ENCODE results near the gene ECE1.

ECE1 gene

GRCh38 chr1:21312407-21312992, 22.2 kb upstream of the ECE1 start:
- no peak for DNase-seq
- in situ Hi-C loops (cut with MboI; ENCODE audit: low pct_unique_long_range_greater_than_20kb, low sequenced_read_pairs): no loop called here

DNA sequence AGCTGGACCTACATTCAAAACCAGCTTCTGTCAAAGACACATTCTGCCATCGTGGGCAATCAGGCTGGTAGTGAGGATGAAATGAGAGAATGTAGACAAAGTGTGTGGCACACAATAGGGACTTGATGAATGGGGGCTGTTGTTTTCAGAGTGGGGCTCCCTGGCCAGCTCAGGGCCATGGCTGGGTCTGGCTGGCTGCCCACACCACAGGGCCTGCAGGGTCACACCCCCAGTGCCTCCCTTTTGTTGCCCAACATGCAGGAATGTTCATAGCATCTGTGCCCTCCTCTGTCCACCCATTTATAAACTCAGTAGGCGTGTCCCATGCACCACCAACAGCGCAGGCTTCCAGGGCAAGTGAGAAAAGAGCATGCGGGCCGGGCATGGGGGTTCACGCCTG, 20.8 kb upstream of the ECE1 start:
- DNase-seq: no peak
- in situ Hi-C loops (cut with MboI; ENCODE audit: low pct_unique_long_range_greater_than_20kb, low sequenced_read_pairs): no loop called here

DNA sequence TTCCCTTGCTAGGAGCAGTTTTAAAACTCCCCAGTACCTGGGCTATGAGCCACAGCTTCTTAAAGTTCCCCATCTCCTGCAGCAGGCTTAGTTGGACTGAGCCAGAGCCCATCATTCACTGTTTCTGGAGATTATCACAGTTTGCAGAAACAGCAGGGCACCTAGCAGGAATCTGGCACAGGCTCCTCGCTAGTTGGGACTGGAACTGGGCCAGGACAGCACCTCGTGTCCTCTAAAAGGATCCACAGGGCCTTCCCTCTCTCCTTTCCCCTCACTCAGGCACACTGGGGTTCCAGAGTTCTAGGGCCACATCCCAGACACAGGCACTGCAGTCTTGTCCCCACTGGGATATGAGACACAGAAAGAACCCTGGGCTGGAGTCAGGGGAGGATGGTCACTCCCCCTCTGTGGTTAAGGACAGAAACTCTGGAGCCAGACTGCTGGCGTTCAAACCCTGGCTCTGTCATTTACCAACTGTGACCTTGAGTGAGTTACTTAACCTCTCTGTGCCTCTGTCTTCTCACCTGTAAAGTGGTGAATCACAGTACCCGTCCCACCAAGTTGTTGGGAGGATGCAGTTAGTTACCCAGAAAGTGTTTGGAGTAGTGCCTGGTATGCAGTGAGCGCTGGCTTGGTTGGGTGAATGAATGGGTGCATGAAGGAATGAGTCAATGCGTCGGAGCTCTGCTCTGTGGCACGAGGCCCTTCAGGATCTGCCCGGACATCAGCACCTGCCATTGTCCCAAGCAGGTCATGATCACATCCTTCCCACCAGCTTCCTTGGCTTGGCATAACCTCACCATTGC, 18.8 kb upstream of the ECE1 start:
- in situ Hi-C loops (cut with MboI; ENCODE audit: low pct_unique_long_range_greater_than_20kb, low sequenced_read_pairs): no loop called here
- no peak for DNase-seq

GRCh38 chr1:21308330-21308729, 18.1 kb upstream of the ECE1 start:
- in situ Hi-C loops (cut with MboI; ENCODE audit: low pct_unique_long_range_greater_than_20kb, low sequenced_read_pairs): no loop called here
- DNase-seq: no peak

DNA sequence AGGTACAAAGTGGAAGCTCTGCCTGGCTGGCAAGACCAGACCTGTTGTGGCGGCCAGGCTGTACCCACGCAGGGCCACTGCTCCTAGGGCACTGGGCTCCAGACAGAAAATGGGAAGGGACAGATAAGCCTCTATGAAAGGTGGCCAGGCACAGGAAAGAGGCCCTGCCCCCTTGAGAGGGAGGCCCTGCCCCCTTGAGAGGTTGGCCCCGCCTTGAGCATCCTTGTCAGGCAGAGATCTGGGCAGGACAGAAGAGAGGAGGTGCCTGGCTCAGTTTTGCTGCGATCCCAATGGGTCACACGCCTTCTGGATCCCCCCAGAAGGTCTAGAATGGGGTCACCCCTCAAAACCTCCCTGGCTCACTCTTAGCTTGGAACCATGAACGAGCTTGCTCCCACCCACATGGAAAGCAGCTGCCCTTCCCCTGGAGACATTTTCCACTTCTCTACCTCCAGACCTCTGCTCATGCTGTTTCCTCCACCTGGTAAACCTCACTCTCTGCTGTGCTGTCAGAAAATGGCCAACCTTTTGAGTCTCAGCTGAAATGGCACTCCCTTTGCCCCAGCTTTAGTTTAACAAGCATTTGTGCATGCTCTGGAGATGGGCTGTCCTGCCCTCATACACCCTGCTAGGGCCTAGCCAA, 17.5 kb upstream of the ECE1 start:
- DNase-seq: no peak

GRCh38 chr1:21307210-21307609, 16.9 kb upstream of the ECE1 start:
- in situ Hi-C loops (cut with MboI; ENCODE audit: low pct_unique_long_range_greater_than_20kb, low sequenced_read_pairs): no loop called here
- DNase-seq: no peak

More for the DNA sequence above, 17.5 kb upstream of the ECE1 start:
- in situ Hi-C loops (cut with MboI; ENCODE audit: low pct_unique_long_range_greater_than_20kb, low sequenced_read_pairs): no loop called here

DNA sequence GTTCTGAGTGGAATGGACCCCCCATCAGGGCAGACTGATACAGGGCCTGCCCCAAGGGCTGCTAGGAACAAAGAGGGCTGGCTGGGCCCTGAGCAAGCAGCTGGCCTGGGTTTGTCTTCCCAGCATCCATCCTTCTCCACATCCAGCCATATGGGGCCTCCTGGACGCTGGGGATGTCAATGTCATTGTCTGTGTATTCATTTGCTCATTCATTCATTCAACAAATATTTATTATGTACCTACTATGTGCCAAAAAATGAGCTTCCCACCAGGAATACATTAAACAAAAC, 15.6 kb upstream of the ECE1 start:
- in situ Hi-C loops (cut with MboI; ENCODE audit: low pct_unique_long_range_greater_than_20kb, low sequenced_read_pairs): no loop called here
- no peak for DNase-seq

DNA sequence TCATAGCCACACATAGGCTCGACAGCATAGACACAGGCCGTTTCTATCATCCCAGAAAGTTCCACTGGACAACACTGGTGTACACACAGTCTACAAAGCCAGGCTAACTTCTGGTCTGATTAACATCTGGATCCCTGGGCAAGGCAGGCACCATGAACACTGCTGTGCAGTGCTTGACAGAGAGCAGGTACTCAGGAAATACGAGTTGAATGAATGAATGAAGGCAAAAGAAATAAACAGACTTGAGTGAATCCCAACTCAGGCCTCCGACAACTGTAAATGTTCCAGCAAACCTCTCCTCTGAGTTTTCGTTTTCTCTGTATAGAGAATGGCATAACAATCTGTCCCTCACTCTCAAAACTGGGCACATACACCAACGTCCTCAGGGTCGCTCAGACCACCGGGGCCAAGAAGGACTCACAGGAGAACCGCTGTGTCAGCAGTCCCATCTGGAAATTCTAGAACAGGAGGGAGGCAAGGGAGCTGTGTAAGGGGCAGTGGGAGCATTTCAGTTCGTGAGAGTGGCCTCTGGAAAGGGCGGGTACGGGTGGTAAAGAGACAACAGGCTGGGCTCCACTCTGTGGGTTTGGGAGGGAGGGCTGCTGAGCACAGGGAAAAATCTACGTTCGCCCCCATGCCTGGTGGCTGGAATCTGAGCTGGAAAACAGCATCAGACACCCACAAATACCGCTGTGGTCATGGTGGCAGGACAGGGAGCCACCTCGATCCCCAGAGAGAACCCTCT, 15.1 kb upstream of the ECE1 start:
- in situ Hi-C loops (cut with MboI; ENCODE audit: low pct_unique_long_range_greater_than_20kb, low sequenced_read_pairs): no loop called here
- no peak for DNase-seq

DNA sequence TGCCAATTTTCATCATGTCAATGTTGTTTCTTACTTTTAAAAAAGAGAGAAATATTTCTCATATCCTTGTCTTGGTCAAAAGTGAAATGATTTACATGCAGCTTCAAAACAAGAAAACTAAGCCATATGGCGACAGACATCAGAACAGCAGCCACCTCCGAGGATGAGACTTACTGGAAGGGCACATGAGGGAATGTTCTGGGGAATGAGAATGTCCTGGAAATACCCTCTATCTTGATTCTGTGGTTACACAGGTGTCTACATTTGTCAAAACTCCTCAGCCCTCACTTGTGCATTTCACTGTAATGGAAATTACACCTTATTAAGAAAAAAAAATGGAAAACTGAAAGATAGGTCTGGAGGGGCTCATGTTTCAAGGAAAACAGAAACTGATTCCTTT, 14.2 kb upstream of the ECE1 start:
- DNase-seq: no peak
- in situ Hi-C loops (cut with MboI; ENCODE audit: low pct_unique_long_range_greater_than_20kb, low sequenced_read_pairs): no loop called here

- in situ Hi-C loops (cut with MboI; ENCODE audit: low pct_unique_long_range_greater_than_20kb, low sequenced_read_pairs): no loop called here
- no peak for DNase-seq
Measured at GRCh38 chr1:21302747-21303715, 12.8 kb upstream of the ECE1 start.

DNA sequence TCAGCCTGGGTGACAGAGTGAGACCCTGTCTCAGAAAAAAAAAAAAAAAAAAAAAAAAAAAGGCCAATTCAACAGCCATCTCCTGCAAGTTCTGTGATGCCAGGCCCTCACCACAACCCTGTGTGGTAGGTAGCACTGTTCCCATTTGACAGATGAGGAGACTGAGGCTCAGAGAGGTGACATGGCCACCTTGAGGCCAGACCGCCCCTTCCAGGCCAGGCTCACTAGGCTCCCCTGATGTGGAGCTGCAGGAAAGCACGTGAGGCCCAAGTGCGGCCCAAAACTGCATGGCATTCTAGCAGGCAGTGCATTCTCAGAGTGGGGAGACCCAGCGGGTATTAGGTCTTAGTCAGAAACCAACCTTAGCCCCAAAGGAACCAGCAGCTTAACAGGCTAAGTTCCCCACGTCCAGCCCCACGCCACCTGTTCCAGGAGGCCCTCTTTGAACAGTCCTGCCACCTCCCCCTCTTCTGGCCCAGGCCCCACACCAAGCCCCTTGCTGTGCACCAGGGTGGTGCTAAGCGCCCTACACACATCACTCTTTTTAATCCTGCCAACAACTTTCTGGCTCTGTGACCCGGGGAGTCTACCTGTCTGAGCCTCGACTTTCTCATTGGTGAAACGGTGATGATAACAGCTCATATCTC, 11.7 kb upstream of the ECE1 start:
- DNase-seq: no peak
- in situ Hi-C loops (cut with MboI; ENCODE audit: low pct_unique_long_range_greater_than_20kb, low sequenced_read_pairs): no loop called here

- DNase-seq: no peak
- in situ Hi-C loops (cut with MboI; ENCODE audit: low pct_unique_long_range_greater_than_20kb, low sequenced_read_pairs): no loop called here
Measured at GRCh38 chr1:21300774-21301173, 10.5 kb upstream of the ECE1 start.

GRCh38 chr1:21299780-21300395, 9.6 kb upstream of the ECE1 start:
- in situ Hi-C loops (cut with MboI; ENCODE audit: low pct_unique_long_range_greater_than_20kb, low sequenced_read_pairs): no loop called here
- peak; percentile 58 for DNase-seq

GRCh38 chr1:21298981-21299391, 8.7 kb upstream of the ECE1 start:
- no peak for DNase-seq
- in situ Hi-C loops (cut with MboI; ENCODE audit: low pct_unique_long_range_greater_than_20kb, low sequenced_read_pairs): no loop called here

- in situ Hi-C loops (cut with MboI; ENCODE audit: low pct_unique_long_range_greater_than_20kb, low sequenced_read_pairs): no loop called here
- no peak for DNase-seq
Measured at GRCh38 chr1:21297975-21298374, 7.7 kb upstream of the ECE1 start.

DNA sequence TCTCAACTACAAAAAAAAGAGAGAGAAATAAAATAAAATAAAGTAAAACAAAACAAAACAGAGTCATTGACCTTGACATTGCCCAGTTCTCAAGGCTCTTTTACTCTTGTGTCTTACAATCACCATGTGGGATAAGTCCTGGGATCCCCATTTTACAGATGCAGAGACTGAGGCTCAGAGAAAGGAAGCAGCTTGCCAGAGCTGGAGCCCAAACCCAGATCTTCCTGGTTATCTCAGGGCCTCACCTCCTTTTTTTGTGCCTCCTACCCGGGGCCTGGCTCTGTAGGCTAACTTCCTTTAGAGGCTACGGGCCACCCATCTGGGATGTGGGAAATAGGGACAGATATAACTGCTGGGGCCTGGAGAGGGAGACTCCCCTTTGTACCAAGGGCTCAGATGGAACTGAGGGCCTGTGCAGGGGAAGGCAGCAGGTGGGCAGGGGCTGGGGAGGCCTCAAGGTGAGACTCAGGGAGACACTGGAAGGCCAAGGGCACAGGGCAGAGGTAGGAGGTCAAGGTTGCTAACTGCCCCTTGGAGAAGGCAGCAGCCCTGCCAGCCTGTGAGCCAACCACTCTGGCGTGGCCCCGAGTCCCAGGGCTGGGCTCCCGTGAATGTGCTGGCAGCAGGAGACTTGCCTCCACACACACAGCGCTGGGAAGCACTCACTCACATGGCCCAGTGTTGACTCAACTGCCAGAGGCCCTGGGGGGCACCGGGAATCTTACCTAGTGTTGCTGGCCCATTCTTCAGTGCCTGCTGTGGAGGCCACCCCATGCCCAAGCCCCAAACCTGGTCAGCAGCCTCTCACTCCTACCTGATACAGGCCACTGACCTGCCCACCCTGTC, 6.5 kb upstream of the ECE1 start:
- in situ Hi-C loops (cut with MboI; ENCODE audit: low pct_unique_long_range_greater_than_20kb, low sequenced_read_pairs): no loop called here
- no peak for DNase-seq

GRCh38 chr1:21295545-21295944, 5.3 kb upstream of the ECE1 start:
- no peak for DNase-seq
- in situ Hi-C loops (cut with MboI; ENCODE audit: low pct_unique_long_range_greater_than_20kb, low sequenced_read_pairs): no loop called here

Measured in KBM-7 (cell line).